Posterior vena cava (tissue), 2 donors: ENCODE results near the gene ARFGEF3. TPM values are rescaled to one million over a fixed set of nuclear protein-coding genes. Genes with fewer than 3 reads are reported as not detected.

Experiments
- DNase-seq: peaks from one replicate; pipeline ENCODE4 v3.0.0-alpha.2; 2020; ENCODE audit warnings: low spot score
- intact Hi-C, 2 donors: fragments of 100-400 bp; cut with DNase I; formaldehyde crosslinking; loops; one replicate each; pipeline versions ENCODE4 v1.14.1 to v1.14.2; 2022 to 2023
- total RNA-seq, 2 donors: library from RNA; stranded (reverse); fragmentation: NEBNext Ultra II Directional; extraction: Animal tissue kit (Norgen Biotek cat#: 25700); gene quantifications; one replicate each; pipeline ENCODE4 v1.2.1, GENCODE V29; 2021
- donor health status: DM: yes; HTN: yes; CAD: no.
- donor health status: DM: yes; HTN: yes; CAD: no.

Gene ARFGEF3
- total RNA-seq, 2 donors from 2014 or later, result 1.3 to 2.0 TPM

DNA sequence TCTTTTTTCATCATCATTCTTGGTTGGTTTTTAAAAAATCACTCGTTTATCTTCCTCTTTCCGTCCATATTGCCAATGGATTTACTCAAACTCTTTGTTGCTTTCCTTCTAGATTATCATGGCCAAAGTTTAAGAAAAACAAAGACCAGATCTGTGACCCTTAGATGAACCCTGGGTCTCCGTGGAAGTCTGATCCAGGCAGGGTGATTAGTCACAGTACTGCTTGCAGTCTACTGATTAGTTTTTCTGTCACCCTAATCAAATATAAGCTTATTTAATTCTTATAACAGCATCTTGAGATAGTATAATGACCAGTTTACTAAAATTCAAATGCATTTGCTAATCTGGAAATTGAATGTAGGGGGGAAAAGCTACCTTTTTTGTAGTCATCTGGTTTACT is 210.0 kb downstream of the ARFGEF3 start:
- intact Hi-C loops, result no loop called here
- no peak for DNase-seq

DNA sequence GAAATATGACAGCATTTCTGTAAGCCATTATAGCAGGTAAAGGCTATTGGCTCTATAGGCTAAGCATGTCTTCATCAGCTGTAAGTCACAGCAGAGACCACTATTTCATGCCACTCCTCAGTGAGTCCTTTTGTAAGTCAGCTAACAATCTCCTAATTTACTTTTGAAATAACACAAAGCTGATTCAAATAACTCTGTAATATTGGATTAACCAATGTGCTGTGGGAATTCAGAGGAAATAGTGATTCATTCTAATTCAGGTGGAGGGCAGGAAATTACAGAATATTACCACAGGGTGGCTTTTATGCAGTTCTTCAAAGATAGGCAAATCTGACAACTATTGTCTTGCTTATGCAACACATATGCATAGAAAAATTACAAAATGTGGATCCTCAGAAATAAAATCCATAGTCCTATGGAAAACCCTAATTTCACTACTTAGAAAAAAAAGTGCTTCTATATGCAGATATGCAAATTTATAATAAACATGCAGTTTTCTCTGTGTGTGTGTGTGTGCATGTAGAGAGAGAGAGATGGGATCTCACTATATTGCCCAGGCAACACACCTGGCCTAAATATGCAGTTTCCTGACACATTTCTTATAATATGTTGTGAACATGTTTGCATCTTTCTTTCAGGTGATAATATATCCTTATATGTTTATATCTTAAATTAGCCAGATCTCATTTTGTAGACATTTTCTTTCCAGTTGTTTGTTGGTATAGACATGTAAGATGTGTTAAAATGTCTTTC is 211.1 kb downstream of the ARFGEF3 start:
- intact Hi-C loops, result no loop called here

DNA sequence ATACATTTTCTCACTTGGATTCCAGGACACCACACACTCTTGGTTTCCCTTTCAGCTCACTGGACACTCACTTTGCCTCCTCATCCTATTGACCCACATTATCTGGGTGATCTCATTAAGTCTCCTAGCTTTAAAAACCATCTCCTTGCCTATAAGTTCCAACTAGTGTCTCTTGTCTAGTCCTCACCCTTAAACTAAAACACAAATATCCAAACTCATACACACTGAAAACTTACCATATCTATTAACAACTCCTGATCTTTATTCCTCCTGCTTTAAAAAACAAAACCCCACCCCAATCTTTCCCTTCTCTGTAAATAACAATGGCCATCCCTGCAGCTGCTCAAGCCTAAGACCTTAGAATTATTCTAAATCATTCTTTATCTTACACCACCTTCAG is 212.5 kb downstream of the ARFGEF3 start:
- intact Hi-C loops, result no loop called here
- no peak for DNase-seq

More for the DNA sequence above, 211.1 kb downstream of the ARFGEF3 start:
- DNase-seq, result no peak

DNA sequence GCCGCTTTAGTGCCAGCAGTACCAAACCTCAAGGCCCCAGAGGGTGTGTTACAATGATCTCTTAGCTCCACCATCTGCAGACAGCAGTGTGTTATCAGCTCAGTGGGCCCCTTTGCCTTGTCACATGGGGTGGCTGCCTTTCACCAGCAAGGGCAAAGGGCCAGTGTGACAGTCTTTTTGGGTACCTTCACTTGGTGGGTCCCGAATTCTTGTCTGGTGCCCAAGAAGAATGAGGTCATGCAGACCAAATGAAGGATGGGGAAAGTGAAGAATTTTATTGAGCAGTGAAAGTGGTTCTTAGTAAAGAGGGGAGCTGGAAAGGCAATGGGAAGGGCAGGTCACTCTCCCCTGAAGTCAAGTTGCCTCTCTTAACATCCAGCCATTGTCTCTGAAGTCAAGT is 213.1 kb downstream of the ARFGEF3 start:
- intact Hi-C loops, result no loop called here
- DNase-seq, result no peak

DNA sequence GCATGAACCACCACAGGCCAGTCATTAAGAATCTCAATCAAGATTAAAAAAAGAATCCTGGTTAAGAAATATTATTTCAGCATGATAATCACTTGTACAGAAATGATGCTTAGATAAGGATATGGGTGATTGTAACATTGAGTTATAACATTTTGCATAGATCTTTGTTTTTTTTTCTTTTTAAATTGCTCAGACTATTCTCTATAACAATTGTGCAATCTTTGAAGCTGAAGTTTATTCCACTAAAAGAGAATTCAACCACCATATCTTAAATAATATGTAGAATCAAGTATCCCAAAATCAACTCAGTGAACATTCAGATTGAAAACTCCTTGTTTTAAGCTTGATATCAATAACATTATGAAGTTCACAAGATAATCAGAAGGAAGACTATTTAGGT is 215.3 kb downstream of the ARFGEF3 start:
- intact Hi-C loops, result no loop called here
- DNase-seq, result no peak

DNA sequence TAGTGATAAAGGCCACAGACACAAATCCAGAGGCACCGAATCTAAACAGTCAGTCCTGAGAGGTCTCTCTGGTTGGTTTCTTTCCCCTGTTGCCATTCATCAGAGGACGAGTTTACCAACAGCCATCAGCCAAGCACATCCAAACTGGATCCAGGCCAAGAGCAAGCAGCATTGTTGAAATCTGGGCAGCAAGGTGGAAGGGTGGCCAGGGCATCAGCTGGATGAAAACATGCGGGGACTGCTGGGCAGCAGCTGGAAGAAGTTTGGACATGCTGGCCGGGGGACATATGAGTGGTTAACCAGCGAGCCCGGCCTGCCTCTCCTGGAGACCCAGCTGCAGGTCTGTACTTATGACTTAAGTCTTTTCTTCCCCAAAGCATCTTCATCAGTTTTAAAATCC is 216.1 kb downstream of the ARFGEF3 start, which contains the start of gene SMIM28:
Gene SMIM28, plus strand, starts transcription at position 62 of the 400 bp plus-strand sequence. Its CDS starts 168 bp downstream, at position 230.
- no peak for DNase-seq
- intact Hi-C loops, result no loop called here

DNA sequence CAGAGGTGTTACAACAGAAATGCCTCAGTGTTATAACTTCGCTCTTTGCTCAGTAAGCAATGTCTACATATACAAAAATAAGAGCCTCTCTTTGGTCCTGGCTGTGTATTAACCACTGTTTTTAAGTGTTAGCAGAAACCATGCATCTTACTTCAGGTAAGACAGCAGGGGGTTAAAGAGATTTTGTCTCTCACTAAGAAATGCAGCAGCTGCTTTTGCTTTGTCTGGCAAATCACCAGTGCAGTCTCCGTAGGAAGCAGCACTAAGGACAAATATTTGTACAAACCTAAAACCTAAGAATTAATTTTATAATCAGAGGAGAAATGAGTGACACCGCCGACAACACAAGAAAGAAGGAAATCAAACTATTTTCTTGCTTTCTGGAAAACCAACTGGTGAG is 216.7 kb downstream of the ARFGEF3 start:
- DNase-seq, result no peak
- intact Hi-C loops, result no loop called here

DNA sequence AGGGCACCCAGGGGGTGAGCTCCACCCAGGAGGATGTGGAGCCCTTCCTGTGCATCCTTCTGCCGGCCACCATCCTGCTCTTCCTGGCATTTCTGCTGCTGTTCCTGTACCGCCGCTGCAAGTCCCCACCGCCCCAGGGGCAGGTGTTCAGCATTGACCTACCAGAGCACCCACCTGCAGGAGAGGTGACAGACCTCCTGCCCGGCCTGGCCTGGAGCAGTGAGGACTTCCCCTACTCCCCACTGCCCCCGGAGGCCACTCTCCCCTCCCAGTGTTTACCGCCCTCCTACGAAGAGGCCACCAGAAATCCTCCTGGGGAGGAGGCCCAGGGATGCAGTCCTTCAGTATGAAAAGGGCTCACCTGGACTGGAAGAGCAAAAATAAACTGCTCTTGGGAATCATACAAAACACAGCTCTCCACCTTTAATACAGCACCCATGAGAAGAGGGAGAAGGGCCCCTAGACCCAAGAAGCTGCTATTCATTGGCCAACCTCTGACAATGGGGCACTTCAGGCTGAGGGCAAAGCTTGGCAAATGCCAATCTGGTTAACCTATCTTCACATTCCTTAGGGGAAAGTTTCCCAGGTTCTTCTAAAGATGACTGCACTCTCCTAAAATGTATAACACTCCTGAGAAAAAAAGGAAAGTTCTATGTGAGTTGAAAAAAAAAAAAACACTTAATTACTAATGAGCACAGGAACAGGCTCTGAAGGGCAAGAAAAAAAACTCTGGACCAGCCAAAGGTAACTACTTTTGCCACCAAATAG is 220.9 kb downstream of the ARFGEF3 start:
- intact Hi-C loops, result no loop called here

DNA sequence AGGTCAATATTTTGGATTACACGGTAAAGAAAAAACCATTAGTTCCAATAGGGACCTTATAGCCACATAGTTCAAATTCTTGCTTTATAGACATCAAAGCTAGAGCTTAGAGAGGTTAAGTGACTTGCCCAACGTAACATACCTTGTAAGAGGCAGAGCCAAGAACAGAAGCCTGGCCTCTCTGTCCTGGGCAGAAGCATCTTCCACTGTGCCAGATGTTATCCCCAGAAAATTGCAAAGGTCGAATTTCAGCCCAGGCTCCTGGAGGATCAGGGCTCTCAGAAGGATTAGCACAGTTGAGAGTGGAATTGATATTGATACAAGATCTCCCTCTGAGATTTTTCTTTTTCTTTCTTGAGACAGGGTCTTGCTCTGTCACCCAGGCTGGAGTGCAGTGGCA is 222.0 kb downstream of the ARFGEF3 start:
- intact Hi-C loops, result no loop called here
- no peak for DNase-seq

More for the DNA sequence above, 220.9 kb downstream of the ARFGEF3 start:
- DNase-seq, result no peak

DNA sequence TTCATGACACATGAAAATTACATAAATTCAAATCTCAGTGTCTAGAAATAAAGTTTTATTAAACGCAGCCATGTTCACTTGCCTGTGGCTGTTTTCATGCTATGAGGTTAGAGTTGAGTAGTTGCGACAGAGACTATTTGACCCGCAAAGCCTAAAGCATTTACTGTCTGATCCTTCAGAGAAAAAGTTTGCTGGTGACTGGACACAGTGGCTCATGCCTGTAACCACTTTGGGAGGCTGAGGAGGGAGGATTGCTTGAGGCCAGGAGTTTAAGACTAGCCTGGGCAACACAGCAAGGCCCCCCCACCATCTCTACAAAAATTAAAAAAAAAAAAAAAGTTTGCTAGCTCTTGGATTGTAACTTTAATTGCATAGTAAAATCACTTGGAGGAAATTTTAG is 225.2 kb downstream of the ARFGEF3 start:
- DNase-seq, result no peak
- intact Hi-C loops, result no loop called here

DNA sequence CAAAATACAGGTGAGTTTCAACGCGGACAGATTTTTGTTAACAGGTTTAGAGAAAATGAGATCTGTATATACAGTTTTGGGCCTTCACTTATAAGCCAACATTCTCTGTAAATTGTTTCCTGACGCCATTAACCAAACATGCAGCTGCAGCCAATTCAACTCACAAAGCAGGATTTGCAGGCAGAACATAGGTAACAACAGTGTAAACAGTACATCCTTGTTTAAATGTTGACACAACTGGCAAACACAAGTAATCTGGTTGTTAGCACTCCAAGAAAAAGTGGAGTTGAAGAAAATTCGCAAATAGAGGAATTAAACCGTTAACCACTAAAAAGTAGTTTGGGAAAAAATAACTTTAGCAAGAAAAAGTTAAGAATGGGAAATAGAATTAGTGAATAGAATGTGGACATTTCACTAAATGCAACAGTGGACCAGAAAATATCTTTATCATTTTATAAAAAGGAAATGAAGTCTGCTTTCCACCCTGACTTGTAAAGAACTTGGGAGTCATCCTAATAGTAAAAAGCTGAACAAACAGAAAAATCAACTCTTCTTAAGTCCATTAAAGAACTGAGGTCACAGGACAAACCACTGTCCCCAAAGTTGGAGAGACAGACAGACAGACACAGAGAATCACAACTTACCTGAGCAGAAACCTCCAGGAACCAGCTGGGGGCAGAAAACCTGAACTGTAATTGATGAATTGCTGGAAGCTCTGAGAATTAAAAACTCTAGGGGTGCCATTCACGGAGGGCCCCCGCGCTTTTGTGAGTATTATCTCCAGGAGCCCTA is 226.0 kb downstream of the ARFGEF3 start:
- DNase-seq, result no peak
- intact Hi-C loops, result no loop called here

DNA sequence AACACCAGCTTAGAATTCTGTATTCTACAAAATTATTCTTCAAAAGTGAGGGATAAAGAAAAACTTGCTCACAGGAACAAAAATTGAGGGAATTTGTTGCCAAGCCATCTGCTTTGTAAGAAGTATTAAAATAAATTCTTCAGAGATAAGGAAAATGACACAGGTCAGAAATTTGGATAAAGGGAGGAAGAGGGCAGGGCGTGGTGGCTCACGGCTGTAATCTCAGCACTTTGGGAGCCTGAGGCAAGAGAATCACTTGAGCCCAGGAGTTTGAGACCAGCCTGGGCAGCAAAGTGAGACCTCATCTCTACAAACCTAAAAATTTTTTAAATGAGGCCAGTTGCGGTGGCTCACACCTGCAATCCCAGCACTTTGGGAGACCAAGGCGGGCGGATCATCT is 227.8 kb downstream of the ARFGEF3 start:
- intact Hi-C loops, result no loop called here

More for the DNA sequence above, 227.8 kb downstream of the ARFGEF3 start:
- DNase-seq, result no peak

Other genes with a start within 250 kb of the ARFGEF3 start
- 10 to 100 TPM in 1 of 2 donors, 1 to 10 TPM in 1; 8.8 to 14.7 TPM for gene PERP, start 54.5 kb upstream of the ARFGEF3 start, total RNA-seq
- not detected for gene PBOV1, start 56.6 kb downstream of the ARFGEF3 start, total RNA-seq
- not detected for gene SMIM28, start 216.0 kb downstream of the ARFGEF3 start, total RNA-seq
- 10 to 100 TPM; 61.0 to 78.9 TPM for gene HEBP2, start 242.3 kb downstream of the ARFGEF3 start, total RNA-seq